ENCODE data around the gene CRYBG3. TPM values are rescaled to one million over a fixed set of nuclear protein-coding genes. Genes with fewer than 3 reads are reported as not detected.

CRYBG3 gene
- total and polyA plus RNA-seq, 2 of the 13 experiments (the other 11 are each of a cell fraction or from before 2014, with no cell fraction given): 3.8 to 15.9 TPM

DNA sequence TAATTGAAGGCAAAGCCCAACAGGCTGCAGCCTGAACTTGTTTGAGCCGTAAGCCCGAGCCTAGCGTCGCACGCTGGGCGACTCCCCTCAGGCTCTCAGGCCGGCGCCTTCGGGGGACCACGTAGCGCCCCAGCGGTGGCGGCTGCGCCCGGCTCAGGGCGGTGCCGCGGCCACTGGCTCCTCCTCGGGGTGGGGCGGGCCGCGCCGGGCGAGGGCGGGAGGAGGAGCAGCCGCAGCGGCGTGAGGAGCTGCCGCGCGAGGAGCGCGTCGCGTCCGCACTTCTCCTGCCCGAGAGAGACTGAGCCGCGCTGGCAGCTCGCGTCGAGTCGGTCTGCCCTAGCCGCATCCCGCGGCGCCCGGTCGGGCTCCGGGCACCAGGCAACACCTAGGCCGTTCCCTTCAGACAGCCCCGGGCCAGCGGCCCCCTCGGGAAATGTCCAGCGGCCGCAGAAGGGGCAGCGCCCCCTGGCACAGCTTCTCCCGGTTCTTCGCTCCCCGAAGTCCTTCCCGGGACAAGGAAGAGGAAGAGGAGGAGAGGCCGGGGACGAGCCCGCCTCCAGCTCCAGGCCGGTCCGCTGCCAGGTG is at the start of gene CRYBG3 (continued):
- TF ChIP-seq HES4 (CRISPR knock-in tag; IDR thresholded peaks at IDR 0.05; ENCODE audit: borderline replicate concordance) (peak; percentile 87), ZNF709 (CRISPR knock-in tag; IDR thresholded peaks at IDR 0.05) (no peak; the same call in 1 of the 2 replicates), ZSCAN5A (CRISPR knock-in tag; IDR thresholded peaks at IDR 0.05; ENCODE audit: borderline replicate concordance) (no peak), FOXM1 (CRISPR knock-in tag; IDR thresholded peaks at IDR 0.05) (no peak), ZNF704 (CRISPR knock-in tag; IDR thresholded peaks at IDR 0.05; ENCODE audit: borderline replicate concordance) (no peak), ZSCAN9 (CRISPR knock-in tag; IDR thresholded peaks at IDR 0.05; ENCODE audit: borderline replicate concordance) (no peak), MAFK (conservative IDR thresholded peaks at IDR 0.05 in 1 of 2, IDR thresholded peaks at IDR 0.05 in 1 of 2; ENCODE audit: low read length in 2 of 2) (no peak), ZNF180 (CRISPR knock-in tag; IDR thresholded peaks at IDR 0.05; ENCODE audit: borderline replicate concordance, low read depth) (no peak), PREB (CRISPR knock-in tag; IDR thresholded peaks at IDR 0.05) (no peak), TCF12 (IDR thresholded peaks at IDR 0.05) (no peak), TCF12 (CRISPR knock-in tag; IDR thresholded peaks at IDR 0.05) (no peak), SIN3B (IDR thresholded peaks at IDR 0.05; ENCODE audit: low read length) (no peak), NFKB2 (CRISPR knock-in tag; IDR thresholded peaks at IDR 0.05; ENCODE audit: borderline replicate concordance) (peak; percentile 37; the same call in 1 of the 2 replicates), NFATC3 (CRISPR knock-in tag; IDR thresholded peaks at IDR 0.05) (no peak), CHCHD3 (CRISPR knock-in tag; IDR thresholded peaks at IDR 0.05) (peak; percentile 74; the same call in 1 of the 2 replicates)
- TF ChIP-seq, protein P1, sequence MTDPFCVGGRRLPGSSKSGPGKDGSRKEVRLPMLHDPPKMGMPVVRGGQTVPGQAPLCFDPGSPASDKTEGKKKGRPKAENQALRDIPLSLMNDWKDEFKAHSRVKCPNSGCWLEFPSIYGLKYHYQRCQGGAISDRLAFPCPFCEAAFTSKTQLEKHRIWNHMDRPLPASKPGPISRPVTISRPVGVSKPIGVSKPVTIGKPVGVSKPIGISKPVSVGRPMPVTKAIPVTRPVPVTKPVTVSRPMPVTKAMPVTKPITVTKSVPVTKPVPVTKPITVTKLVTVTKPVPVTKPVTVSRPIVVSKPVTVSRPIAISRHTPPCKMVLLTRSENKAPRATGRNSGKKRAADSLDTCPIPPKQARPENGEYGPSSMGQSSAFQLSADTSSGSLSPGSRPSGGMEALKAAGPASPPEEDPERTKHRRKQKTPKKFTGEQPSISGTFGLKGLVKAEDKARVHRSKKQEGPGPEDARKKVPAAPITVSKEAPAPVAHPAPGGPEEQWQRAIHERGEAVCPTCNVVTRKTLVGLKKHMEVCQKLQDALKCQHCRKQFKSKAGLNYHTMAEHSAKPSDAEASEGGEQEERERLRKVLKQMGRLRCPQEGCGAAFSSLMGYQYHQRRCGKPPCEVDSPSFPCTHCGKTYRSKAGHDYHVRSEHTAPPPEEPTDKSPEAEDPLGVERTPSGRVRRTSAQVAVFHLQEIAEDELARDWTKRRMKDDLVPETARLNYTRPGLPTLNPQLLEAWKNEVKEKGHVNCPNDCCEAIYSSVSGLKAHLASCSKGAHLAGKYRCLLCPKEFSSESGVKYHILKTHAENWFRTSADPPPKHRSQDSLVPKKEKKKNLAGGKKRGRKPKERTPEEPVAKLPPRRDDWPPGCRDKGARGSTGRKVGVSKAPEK (CRISPR knock-in tag; IDR thresholded peaks at IDR 0.05; ENCODE audit: borderline replicate concordance): no peak; the same call in 1 of the 2 replicates
- TF ChIP-seq, protein P2, sequence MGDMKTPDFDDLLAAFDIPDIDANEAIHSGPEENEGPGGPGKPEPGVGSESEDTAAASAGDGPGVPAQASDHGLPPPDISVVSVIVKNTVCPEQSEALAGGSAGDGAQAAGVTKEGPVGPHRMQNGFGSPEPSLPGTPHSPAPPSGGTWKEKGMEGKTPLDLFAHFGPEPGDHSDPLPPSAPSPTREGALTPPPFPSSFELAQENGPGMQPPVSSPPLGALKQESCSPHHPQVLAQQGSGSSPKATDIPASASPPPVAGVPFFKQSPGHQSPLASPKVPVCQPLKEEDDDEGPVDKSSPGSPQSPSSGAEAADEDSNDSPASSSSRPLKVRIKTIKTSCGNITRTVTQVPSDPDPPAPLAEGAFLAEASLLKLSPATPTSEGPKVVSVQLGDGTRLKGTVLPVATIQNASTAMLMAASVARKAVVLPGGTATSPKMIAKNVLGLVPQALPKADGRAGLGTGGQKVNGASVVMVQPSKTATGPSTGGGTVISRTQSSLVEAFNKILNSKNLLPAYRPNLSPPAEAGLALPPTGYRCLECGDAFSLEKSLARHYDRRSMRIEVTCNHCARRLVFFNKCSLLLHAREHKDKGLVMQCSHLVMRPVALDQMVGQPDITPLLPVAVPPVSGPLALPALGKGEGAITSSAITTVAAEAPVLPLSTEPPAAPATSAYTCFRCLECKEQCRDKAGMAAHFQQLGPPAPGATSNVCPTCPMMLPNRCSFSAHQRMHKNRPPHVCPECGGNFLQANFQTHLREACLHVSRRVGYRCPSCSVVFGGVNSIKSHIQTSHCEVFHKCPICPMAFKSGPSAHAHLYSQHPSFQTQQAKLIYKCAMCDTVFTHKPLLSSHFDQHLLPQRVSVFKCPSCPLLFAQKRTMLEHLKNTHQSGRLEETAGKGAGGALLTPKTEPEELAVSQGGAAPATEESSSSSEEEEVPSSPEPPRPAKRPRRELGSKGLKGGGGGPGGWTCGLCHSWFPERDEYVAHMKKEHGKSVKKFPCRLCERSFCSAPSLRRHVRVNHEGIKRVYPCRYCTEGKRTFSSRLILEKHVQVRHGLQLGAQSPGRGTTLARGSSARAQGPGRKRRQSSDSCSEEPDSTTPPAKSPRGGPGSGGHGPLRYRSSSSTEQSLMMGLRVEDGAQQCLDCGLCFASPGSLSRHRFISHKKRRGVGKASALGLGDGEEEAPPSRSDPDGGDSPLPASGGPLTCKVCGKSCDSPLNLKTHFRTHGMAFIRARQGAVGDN (CRISPR knock-in tag; IDR thresholded peaks at IDR 0.05): peak; percentile 93
- TF ChIP-seq, protein P3, sequence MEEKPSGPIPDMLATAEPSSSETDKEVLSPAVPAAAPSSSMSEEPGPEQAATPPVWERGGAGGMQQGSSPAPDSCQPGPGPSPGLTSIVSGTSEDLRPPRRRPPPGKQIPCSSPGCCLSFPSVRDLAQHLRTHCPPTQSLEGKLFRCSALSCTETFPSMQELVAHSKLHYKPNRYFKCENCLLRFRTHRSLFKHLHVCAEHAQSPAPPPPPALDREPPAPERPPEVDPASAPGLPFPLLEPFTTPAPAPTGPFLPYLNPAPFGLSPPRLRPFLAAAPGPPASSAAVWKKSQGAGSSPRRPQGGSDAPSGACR (CRISPR knock-in tag; IDR thresholded peaks at IDR 0.05): no peak
